HG03342 (cell line): ENCODE results near the gene SHROOM2.

ENCODE experiments used
- ATAC-seq: cut with Tn5 transposase; IDR thresholded peaks from one replicate; pipeline ENCODE4 v1.9.1; 2021; ENCODE audit warnings: mild to moderate bottlenecking, moderate library complexity; ENCODE audit not compliant: unreplicated experiment

The SHROOM2 gene

GRCh38 chrX:9860826-9861225 lies 74.6 kb downstream of the SHROOM2 start:
- ATAC-seq, result no peak

GRCh38 chrX:9861711-9862110 lies 75.5 kb downstream of the SHROOM2 start:
- ATAC-seq, result no peak

GRCh38 chrX:9862525-9862924 lies 76.3 kb downstream of the SHROOM2 start:
- ATAC-seq, result no peak

- ATAC-seq, result no peak
These were observed 76.7 kb downstream of the SHROOM2 start for GRCh38 chrX:9862953-9863352.

- ATAC-seq, result no peak
These were observed 77.8 kb downstream of the SHROOM2 start for GRCh38 chrX:9864011-9864410.

GRCh38 chrX:9865804-9866472 lies 79.7 kb downstream of the SHROOM2 start:
- no peak for ATAC-seq

- no peak for ATAC-seq
These were observed 80.4 kb downstream of the SHROOM2 start for GRCh38 chrX:9866633-9867032.

- no peak for ATAC-seq
These were observed 81.0 kb downstream of the SHROOM2 start for GRCh38 chrX:9867226-9867625.

GRCh38 chrX:9867753-9868152 lies 81.5 kb downstream of the SHROOM2 start:
- ATAC-seq, result no peak

GRCh38 chrX:9871701-9872268 lies 85.6 kb downstream of the SHROOM2 start:
- no peak for ATAC-seq

GRCh38 chrX:9873360-9873759 lies 87.1 kb downstream of the SHROOM2 start:
- ATAC-seq, result no peak

GRCh38 chrX:9873952-9874351 lies 87.7 kb downstream of the SHROOM2 start:
- peak; percentile 85 for ATAC-seq

GRCh38 chrX:9874483-9874882 lies 88.3 kb downstream of the SHROOM2 start:
- no peak for ATAC-seq

GRCh38 chrX:9875801-9876200 lies 89.6 kb downstream of the SHROOM2 start:
- ATAC-seq, result no peak

GRCh38 chrX:9876201-9876600 lies 90.0 kb downstream of the SHROOM2 start:
- no peak for ATAC-seq

GRCh38 chrX:9878146-9878820 lies 92.1 kb downstream of the SHROOM2 start:
- no peak for ATAC-seq

- no peak for ATAC-seq
These were observed 94.0 kb downstream of the SHROOM2 start for GRCh38 chrX:9880237-9880636.

GRCh38 chrX:9880870-9881269 lies 94.6 kb downstream of the SHROOM2 start:
- ATAC-seq, result no peak

GRCh38 chrX:9882669-9883446 lies 96.6 kb downstream of the SHROOM2 start:
- no peak for ATAC-seq

GRCh38 chrX:9884031-9884779 lies 98.0 kb downstream of the SHROOM2 start:
- no peak for ATAC-seq

- peak; percentile 89 for ATAC-seq
These were observed 98.9 kb downstream of the SHROOM2 start for GRCh38 chrX:9885150-9885549.
